Endothelial cell of umbilical vein (primary cell): ENCODE results near the gene ATP4A. TPM values are rescaled to one million over a fixed set of nuclear protein-coding genes. Genes with fewer than 3 reads are reported as not detected.

ENCODE experiments used
- BruUV-seq: library from RNA; stranded (reverse); fragments of 400-500 nt; replicated peaks from 2 replicates; lab custom pipeline; 2021; lab: Mats Ljungman, UMichigan
- CTCF ChIA-PET: fragments of 300-600, 350-600 bp; sonication (Branson Sonifier 250); formaldehyde crosslinking; loops from one replicate; lab custom pipeline; 2021; ENCODE audit warnings: antibody characterized with exemption, inconsistent platforms; lab: Charles Lee
- POLR2A ChIA-PET: fragments of 300-600, 350-600 bp; sonication (Branson Sonifier 250); formaldehyde crosslinking; loops from one replicate; lab custom pipeline; 2021; ENCODE audit warnings: antibody characterized with exemption, inconsistent platforms; lab: Charles Lee
- DNase-seq: peaks from one replicate; pipeline ENCODE4 v3.0.0-alpha.2; 2011; ENCODE audit warnings: low read depth, low spot score
- FAIRE-seq: peaks from 2 replicates; lab custom pipeline; 2011; peaks lifted over from hg19 to GRCh38; lab: Jason Lieb, UNC
- H2AFZ ChIP-seq: 2 replicates; pipeline ENCODE4 v1.6.0; 2012; ENCODE audit warnings: low read depth, low read length, control low read depth, inconsistent platforms
- H3K27ac ChIP-seq: 2 replicates; pipeline ENCODE4 v1.5.1; 2011; ENCODE audit warnings: low read depth, mild to moderate bottlenecking, control low read depth, low read length, moderate library complexity; ENCODE audit not compliant: insufficient read depth
- H3K27me3 ChIP-seq, 2 experiments: 2 replicates each; pipeline versions ENCODE4 v1.6.0 to v1.6.1; 2011; ENCODE audit warnings: low read length in 2 of 2, mixed read lengths in 1 of 2; ENCODE audit not compliant: control insufficient read depth in 2 of 2, insufficient read depth in 2 of 2
- H3K36me3 ChIP-seq, 2 experiments: 2 replicates in 1 of 2; 3 replicates in 1 of 2; pipeline ENCODE4 v1.5.1; 2011; ENCODE audit warnings: low read length in 2 of 2, mild to moderate bottlenecking in 1 of 2, moderate library complexity in 1 of 2; ENCODE audit not compliant: control insufficient read depth in 2 of 2, insufficient read depth in 2 of 2; ENCODE audit errors: extremely low read depth in 1 of 2
- H3K4me1 ChIP-seq: 3 replicates; pipeline ENCODE4 v1.5.1; 2011; ENCODE audit warnings: mild to moderate bottlenecking, low read length; ENCODE audit not compliant: control insufficient read depth, insufficient read depth; ENCODE audit errors: extremely low read depth
- H3K4me2 ChIP-seq: 2 replicates; pipeline ENCODE4 v1.6.1; 2011; ENCODE audit warnings: low read length, control low read depth, mixed read lengths; ENCODE audit not compliant: insufficient read depth
- H3K4me3 ChIP-seq, 3 experiments: fragments of 200-600 bp in 1 of 3; sonication (generic), shearing (Covaris generic) in 1 of 3; replicated peaks in 1 of 3; 2 replicates each; pipeline ENCODE4 v1.5.1; 2011 to 2016; ENCODE audit warnings: control low read depth in 3 of 3, low read length in 3 of 3, mild to moderate bottlenecking in 2 of 3, inconsistent platforms in 1 of 3, low read depth in 1 of 3, moderate library complexity in 1 of 3; ENCODE audit not compliant: insufficient read depth in 1 of 3
- H3K79me2 ChIP-seq: 2 replicates; pipeline ENCODE4 v1.6.0; 2012; ENCODE audit warnings: low read length, inconsistent platforms; ENCODE audit not compliant: control insufficient read depth, insufficient read depth
- H3K9ac ChIP-seq: replicated peaks from 2 replicates; pipeline ENCODE3; 2011; ENCODE audit warnings: low read length, control low read depth; ENCODE audit not compliant: insufficient read depth; ENCODE audit errors: extremely low read depth
- H3K9me1 ChIP-seq: replicated peaks from 3 replicates; pipeline ENCODE4 v1.6.0; 2011; ENCODE audit warnings: mild to moderate bottlenecking, low read length; ENCODE audit not compliant: control insufficient read depth, insufficient read depth; ENCODE audit errors: extremely low read depth
- H3K9me3 ChIP-seq: replicated peaks from 2 replicates; pipeline ENCODE4 v1.5.1; 2012; ENCODE audit warnings: low read length, inconsistent platforms; ENCODE audit not compliant: control insufficient read depth, insufficient read depth
- H4K20me1 ChIP-seq: replicated peaks from 2 replicates; pipeline ENCODE3; 2011; ENCODE audit warnings: mild to moderate bottlenecking, low read length; ENCODE audit not compliant: control insufficient read depth, insufficient read depth; ENCODE audit errors: extremely low read depth
- CTCF ChIP-seq, 2 donors: IDR thresholded peaks; 1 replicate in 1 of 2; 2 replicates in 1 of 2; pipeline ENCODE4 v1.5.1; 2011; ENCODE audit warnings: low read length in 2 of 2, mild to moderate bottlenecking in 2 of 2, moderate library complexity in 2 of 2, control low read depth in 1 of 2, inconsistent platforms in 1 of 2, low read depth in 1 of 2; ENCODE audit not compliant: insufficient read depth in 1 of 2; ENCODE audit errors: extremely low read depth in 1 of 2
- EZH2 ChIP-seq: IDR thresholded peaks from 2 replicates; pipeline ENCODE4 v1.6.1; 2012; ENCODE audit warnings: borderline replicate concordance, low read depth, mild to moderate bottlenecking, moderate library complexity, low read length, inconsistent platforms; ENCODE audit not compliant: severe bottlenecking
- FOS ChIP-seq: IDR thresholded peaks from 2 replicates; pipeline ENCODE4 v1.6.1; 2011; ENCODE audit warnings: mild to moderate bottlenecking, low read length, moderate library complexity, borderline replicate concordance; ENCODE audit not compliant: insufficient read depth
- GATA2 ChIP-seq: IDR thresholded peaks from 2 replicates; pipeline ENCODE4 v1.7.0; 2011; ENCODE audit warnings: low read depth, mild to moderate bottlenecking, moderate library complexity, mixed read lengths, low read length; ENCODE audit not compliant: insufficient read length, insufficient read depth
- JUN ChIP-seq: IDR thresholded peaks from 2 replicates; pipeline ENCODE4 v1.6.1; 2011; ENCODE audit warnings: borderline replicate concordance, low read depth; ENCODE audit not compliant: insufficient read length, insufficient read depth
- MAX ChIP-seq: IDR thresholded peaks from 2 replicates; pipeline ENCODE4 v1.6.1; 2011; ENCODE audit not compliant: insufficient read depth, insufficient read length
- MYC ChIP-seq: IDR thresholded peaks from one replicate; pipeline ENCODE4 v1.6.1; 2011; ENCODE audit warnings: mild to moderate bottlenecking, low read depth, low read length
- POLR2A ChIP-seq: IDR thresholded peaks from 2 replicates; pipeline ENCODE4 v1.6.1; 2012; ENCODE audit warnings: low read depth, mild to moderate bottlenecking, control low read depth, low read length
- POLR2AphosphoS5 ChIP-seq: IDR thresholded peaks from 2 replicates; pipeline ENCODE4 v1.6.1; 2012; ENCODE audit warnings: low read depth, mild to moderate bottlenecking, control low read depth, low read length, moderate library complexity; ENCODE audit not compliant: insufficient read depth
- dilution Hi-C: fragments of 300-500 bp; cut with MboI; formaldehyde crosslinking; loops from one replicate; pipeline ENCODE4 v1.15.0; 2019; ENCODE audit warnings: low sequenced_read_pairs; ENCODE audit not compliant: extremely low pct_ligation_motif_present
- intact Hi-C: fragments of 100-400 bp; cut with micrococcal nuclease; formaldehyde crosslinking; loops from one replicate; pipeline ENCODE4 v1.10.0; 2022
- polyA plus RNA-seq, 4 experiments: library from polyadenylated mRNA; depleted of rRNA in 3 of 4; stranded (reverse) in 3 of 4; unstranded in 1 of 4; fragments of >200 nt; gene quantifications; 2 replicates each; pipeline versions ENCODE4 v1.2.1 to v1.2.3, GENCODE V29; 2011 to 2012; ENCODE audit warnings: missing spikeins in 1 of 4
- total RNA-seq: library from RNA; stranded (reverse); gene quantifications from 2 replicates; pipeline ENCODE4 v1.2.3, GENCODE V29; 2021

Gene ATP4A
- total and polyA plus RNA-seq, 2 donors (not counting 3 experiments of a cell fraction or from before 2014, with no cell fraction given): not detected

- no peak overlapping the region for H3K4me2 ChIP-seq
- H4K20me1 ChIP-seq: no peaks in the 10 kb centered on the region
- dilution Hi-C loops (no loop called here), intact Hi-C loops (no loop called here)
- TF ChIP-seq POLR2A: no peak
- no peak for TF ChIP-seq JUN
- TF ChIP-seq MAX: no peak
- TF ChIP-seq EZH2: no peak
- TF ChIP-seq POLR2AphosphoS5: no peak
- TF ChIP-seq GATA2: no peak
- no peak for TF ChIP-seq CTCF (IDR thresholded peaks at IDR 0.05; ENCODE audit: extremely low read depth in 1 of 2, insufficient read depth in 1 of 2, low read depth in 1 of 2, low read length in 2 of 2)
- TF ChIP-seq MYC: no peak
- no peak for TF ChIP-seq FOS
- FAIRE-seq (no peak), DNase-seq (no peak)
- CTCF ChIA-PET: no interaction called here
- POLR2A ChIA-PET: no interaction called here
- no peak overlapping the region for H3K9ac ChIP-seq
- no peak overlapping the region for H2AFZ ChIP-seq
- no peak overlapping the region for H3K4me3 ChIP-seq
- H3K4me1 ChIP-seq: no peaks in the 10 kb centered on the region
- no peaks in the 10 kb centered on the region for H3K9me1 ChIP-seq
- no peaks in the 10 kb centered on the region for H3K9me3 ChIP-seq
- H3K27ac ChIP-seq: no peak overlapping the region
- H3K79me2 ChIP-seq: no peaks in the 10 kb centered on the region
- BruUV-seq: no TSS peak
- peaks cover 0 to 2% of the 10 kb centered on the region in 2 experiments for H3K27me3 ChIP-seq
- no peaks in the 10 kb centered on the region for H3K36me3 ChIP-seq
Measured at GRCh38 chr19:35554076-35554475, 9.4 kb downstream of the ATP4A start.
